GM21423 (cell line): ENCODE results near the gene ASIC4.

Experiments
- ATAC-seq: cut with Tn5 transposase; IDR thresholded peaks from one replicate; pipeline ENCODE4 v1.9.1; 2021; ENCODE audit warnings: mild to moderate bottlenecking, moderate library complexity; ENCODE audit not compliant: unreplicated experiment

Gene ASIC4, protein sequence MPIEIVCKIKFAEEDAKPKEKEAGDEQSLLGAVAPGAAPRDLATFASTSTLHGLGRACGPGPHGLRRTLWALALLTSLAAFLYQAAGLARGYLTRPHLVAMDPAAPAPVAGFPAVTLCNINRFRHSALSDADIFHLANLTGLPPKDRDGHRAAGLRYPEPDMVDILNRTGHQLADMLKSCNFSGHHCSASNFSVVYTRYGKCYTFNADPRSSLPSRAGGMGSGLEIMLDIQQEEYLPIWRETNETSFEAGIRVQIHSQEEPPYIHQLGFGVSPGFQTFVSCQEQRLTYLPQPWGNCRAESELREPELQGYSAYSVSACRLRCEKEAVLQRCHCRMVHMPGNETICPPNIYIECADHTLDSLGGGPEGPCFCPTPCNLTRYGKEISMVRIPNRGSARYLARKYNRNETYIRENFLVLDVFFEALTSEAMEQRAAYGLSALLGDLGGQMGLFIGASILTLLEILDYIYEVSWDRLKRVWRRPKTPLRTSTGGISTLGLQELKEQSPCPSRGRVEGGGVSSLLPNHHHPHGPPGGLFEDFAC

DNA sequence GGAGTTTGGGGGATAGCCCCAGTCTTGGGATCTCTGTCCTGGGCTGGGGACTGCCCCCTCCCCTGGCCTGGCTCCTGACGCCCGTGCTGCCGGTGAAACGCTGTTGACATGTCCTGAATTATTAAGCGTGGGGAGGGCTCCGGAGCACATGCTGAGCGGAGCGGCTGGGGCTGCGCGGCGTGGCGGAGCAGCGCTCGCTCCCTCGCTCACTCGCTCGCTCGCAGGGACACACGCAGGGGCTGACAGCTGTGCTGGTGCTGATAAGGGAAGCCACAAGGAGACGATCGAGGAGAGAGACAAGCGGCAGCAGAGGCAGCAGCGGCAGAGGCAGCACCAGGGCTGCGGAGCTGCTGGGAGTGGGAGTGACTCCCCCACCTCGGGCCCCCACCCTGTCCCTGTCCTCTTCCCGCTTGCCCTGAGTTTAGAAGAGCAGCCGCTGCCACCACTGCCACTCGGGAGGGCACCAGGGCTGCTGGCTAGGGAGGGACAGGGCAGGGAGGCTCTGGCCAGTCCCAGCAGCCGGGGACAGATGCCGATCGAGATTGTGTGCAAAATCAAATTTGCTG is at the start of gene ASIC4:
Gene ASIC4, plus strand, starts transcription at position 287 of the 566 bp plus-strand sequence. Its CDS starts 243 bp downstream, at position 530.
- no peak for ATAC-seq

DNA sequence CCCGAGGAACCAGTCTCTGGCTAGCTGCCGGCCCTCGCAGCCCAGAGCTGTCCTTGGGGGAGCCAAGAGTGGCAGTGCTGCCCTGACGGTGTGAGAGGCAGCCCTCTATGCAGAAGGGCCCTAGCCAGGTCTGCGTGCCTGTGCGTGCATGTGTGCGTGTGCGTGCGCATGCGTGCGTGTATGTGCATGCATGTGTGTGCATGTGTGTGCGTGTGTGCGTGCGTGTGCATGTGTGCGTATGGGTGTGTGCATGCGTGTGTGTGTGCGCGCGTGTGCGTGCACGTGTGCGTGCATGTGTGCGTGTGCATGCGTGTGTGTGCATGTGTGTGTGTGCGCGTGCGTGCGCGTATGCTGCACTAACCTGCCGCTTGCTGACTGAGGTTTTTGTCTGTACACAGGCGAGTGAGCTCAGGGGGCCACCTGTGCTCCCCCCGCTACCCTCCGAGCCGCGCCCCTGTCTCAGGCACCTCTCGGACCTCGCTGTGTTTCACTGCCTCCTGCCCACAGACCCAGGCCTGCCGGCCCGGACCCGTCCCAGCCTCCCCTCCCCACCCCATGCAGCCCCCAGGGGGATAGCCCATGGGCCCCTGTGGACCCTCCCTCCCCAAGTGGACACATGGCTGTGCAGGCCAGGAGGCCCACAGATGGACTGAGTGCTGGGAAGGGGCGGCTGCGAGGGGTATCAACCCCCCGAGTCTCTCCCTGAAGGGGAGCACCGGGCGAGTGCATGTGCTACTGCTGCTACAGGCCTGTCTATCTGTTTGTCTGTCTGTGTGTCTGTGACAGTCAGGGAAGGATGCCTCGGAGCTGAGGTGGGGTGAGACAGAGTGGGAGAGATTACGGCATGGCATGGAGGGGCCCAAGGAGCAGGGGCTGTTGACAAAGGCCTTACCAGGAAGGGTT is 48.4 kb upstream of the ASIC4 start:
- ATAC-seq, result no peak

DNA sequence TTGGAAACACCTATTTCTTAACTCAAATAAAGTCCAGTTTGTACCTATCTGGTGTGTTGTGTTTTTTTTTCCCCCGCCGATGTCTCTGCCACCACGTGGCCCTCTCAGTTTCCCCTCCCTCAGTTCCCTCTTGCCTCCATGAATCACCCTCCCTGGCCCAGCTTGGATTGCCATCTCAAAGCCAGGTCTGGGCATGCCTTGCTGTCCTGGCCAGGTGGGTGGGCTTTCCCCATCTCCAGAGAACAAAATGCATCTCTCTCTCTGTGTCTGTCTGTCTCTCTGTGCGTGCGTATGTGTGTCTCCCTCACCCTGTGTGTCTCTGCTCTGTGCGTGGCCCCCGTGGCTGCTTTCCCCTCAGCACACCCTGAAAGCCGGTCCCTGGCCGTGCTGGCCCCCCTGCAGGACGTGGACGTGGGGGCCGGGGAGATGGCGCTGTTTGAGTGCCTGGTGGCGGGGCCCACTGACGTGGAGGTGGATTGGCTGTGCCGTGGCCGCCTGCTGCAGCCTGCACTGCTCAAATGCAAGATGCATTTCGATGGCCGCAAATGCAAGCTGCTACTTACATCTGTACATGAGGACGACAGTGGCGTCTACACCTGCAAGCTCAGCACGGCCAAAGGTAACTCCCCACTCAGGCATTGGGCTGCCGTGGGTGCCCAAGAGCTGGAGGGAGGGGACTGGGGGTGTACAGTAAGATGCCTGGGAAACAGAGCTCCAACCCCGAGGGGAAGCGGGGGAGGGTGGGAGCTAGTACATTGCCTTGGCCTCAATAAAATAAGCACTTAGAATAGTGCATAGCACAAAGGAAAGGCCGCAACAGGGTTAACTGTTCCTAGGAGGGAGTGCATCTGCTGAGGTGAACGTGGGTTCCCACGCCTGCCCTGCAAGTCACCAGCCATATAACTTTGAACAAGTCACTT is 47.2 kb upstream of the ASIC4 start:
- no peak for ATAC-seq

- no peak for ATAC-seq
These were observed 46.6 kb upstream of the ASIC4 start for GRCh38 chr2:219467736-219468075.

DNA sequence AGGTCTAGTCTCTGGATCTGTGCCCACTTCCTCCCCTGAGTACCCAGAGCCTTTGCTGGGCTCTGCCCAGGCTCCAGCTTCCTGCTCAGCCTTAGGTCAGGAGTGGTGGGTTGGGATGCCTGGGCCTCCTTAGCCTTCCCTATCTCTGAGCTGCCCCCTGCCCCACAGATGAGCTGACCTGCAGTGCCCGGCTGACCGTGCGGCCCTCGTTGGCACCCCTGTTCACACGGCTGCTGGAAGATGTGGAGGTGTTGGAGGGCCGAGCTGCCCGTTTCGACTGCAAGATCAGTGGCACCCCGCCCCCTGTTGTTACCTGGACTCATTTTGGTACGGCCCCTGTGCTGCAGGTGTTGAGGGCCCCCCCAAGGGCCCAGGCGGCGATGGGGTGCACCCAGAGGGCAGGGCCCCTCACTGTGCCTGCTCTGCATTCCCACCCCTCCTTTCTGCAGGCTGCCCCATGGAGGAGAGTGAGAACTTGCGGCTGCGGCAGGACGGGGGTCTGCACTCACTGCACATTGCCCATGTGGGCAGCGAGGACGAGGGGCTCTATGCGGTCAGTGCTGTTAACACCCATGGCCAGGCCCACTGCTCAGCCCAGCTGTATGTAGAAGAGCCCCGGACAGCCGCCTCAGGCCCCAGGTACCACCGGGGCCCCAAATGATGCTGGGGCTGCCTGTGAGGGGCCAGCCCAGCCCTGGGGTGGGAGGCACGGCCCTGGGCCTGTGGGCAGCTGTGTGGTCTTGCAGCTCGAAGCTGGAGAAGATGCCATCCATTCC is 45.7 kb upstream of the ASIC4 start:
- ATAC-seq, result no peak

DNA sequence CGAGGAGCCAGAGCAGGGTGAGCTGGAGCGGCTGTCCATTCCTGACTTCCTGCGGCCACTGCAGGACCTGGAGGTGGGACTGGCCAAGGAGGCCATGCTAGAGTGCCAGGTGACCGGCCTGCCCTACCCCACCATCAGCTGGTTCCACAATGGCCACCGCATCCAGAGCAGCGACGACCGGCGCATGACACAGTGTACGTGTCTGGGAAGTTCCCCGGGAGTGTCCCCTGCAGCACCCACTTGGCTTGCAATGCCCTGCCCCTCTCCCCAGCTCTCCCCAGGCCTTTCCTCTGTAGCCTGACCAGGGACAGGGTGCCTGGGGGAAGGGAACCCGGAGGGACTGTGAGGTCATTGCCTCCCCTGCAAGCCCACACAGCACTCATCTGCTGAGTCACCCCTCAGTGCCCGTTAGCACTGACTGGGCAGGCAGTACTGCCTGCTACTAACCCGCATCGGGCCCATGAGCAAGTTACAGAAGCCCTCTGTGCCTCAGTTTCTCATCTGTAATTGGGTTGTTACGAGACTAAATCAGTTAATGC is 45.0 kb upstream of the ASIC4 start:
- no peak for ATAC-seq

GRCh38 chr2:219470429-219470828 is 43.9 kb upstream of the ASIC4 start:
- ATAC-seq, result no peak

DNA sequence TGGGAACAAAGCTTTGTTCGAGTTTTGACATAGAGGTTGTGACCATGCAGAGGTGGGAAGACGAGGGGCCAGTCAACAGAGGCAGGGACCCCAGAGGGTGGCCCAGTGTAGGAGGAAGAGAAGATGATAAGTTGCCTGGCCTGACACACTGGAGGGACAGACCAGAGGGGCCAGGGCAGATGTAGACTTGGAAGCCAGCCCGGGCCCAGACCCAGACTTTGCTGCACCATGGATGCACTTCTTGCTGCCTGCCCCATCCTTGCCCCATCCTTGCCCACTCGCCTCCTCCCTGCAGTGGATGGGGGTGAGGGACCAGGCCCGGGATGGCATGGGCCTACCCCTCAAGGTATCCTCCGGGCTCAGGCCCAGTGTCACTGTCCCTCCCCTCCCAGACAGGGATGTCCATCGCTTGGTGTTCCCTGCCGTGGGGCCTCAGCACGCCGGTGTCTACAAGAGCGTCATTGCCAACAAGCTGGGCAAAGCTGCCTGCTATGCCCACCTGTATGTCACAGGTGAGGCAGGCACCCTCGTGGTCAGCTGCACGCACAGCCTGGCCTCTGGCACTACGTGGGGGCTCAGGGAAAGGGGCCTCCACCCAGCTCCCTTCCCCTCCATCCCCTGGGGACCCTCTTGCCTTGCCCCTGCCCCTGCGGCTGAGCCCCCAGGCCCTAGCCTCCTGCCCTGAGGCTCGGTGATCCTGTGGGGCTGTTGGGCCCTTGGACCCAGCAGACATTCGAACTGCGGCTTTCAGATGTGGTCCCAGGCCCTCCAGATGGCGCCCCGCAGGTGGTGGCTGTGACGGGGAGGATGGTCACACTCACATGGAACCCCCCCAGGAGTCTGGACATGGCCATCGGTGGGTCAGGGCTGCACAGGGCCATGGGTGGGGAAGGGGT is 42.6 kb upstream of the ASIC4 start:
- no peak for ATAC-seq

- no peak for ATAC-seq
These were observed 41.6 kb upstream of the ASIC4 start for GRCh38 chr2:219472629-219473187.

GRCh38 chr2:219473511-219473910 is 40.8 kb upstream of the ASIC4 start:
- ATAC-seq, result no peak

DNA sequence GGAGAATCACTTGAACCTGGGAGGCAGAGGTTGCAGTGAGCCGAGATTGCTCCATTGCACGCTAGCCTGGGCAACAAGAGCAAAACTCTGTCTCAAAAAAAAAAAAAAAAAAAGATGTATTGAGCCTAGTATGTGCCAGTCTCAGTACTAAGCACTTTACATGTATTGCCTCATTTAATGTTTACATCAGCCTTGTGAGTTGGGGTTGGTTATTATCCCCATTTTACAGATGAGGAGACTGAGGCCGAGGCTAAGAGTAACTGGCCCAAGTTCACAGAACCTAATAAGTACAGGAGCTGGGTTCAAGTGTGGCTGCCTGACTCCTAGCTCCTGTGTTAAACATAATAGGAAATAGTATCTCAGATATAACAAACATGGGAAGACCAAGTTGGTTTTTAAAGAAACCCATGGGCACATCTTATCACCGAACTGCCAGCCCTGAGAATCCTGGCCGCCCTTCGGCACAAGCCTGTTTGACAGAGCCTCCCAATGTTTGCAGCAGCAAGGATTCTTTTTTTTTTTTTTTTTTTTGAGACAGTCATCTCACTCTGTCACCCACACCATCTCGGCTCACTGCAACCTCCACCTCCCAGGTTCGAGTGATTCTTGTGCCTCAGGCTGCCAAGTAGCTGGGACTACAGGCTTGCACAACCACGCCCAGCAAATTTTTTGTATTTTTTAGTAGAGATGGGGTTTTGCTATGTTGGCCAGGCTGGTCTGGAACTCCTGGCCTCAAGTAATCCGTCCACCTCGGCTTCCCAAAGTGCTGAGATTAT is 39.8 kb upstream of the ASIC4 start:
- ATAC-seq, result no peak

- no peak for ATAC-seq
These were observed 39.0 kb upstream of the ASIC4 start for GRCh38 chr2:219475278-219475677.

GRCh38 chr2:219475697-219476651 is 38.3 kb upstream of the ASIC4 start:
- ATAC-seq, result peak; percentile 56

DNA sequence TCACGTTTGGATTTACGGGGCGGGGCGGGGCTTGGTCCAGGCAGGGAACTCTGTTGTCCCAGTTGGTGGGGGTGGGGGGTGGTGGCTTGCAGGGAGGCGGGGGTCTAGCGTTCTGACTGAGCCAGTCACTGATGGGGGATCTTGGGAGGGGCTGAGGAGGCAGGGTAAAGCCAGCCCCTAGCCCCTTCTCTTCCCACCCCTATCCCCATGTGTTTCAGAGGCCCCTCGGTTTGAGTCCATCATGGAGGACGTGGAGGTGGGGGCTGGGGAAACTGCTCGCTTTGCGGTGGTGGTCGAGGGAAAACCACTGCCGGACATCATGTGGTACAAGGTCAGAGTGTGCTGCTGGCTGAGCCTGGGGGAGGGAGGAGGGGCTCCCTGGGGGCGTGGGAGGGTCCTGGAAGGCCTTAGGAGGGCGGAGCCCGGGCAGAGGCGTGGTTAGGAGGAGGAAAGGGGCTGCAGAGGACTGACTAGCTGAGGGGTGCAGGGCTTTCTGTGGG is 37.6 kb upstream of the ASIC4 start:
- no peak for ATAC-seq

DNA sequence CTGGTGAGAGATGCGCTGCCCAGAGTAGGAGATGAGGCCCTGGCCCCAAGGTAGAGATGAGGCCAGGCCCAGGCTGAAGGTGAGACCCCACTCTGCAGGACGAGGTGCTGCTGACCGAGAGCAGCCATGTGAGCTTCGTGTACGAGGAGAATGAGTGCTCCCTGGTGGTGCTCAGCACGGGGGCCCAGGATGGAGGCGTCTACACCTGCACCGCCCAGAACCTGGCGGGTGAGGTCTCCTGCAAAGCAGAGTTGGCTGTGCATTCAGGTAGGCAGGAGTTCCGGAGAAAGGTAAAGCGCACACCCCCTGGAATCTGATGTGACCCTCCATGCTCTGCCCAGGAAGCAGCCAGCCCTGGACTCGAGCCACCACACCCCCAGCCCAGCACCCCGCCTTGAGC is 37.1 kb upstream of the ASIC4 start:
- no peak for ATAC-seq

DNA sequence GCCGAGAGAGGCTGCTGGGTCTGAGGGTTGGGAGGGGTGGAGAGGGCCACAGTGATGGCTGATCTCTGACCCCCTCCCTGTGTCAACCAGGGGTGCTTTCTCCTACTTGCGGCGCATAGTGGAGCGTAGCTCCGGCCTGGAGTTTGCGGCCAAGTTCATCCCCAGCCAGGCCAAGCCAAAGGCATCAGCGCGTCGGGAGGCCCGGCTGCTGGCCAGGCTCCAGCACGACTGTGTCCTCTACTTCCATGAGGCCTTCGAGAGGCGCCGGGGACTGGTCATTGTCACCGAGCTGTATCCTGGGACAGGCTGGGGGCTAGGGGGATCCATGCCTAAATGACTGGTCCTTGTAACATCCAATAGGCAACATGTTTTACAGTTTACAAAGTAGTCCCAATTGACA is 36.5 kb upstream of the ASIC4 start:
- no peak for ATAC-seq
